Right atrium auricular region (tissue), 2 donors: ENCODE results near the gene MICAL2. TPM values are rescaled to one million over a fixed set of nuclear protein-coding genes. Genes with fewer than 3 reads are reported as not detected.

Source experiments
- DNase-seq: peaks from one replicate; pipeline ENCODE4 v3.0.0-alpha.2; 2019; ENCODE audit warnings: low spot score
- H3K27ac ChIP-seq, 2 donors: fragments of 200-600 bp; sonication (generic); 1 replicate in 1 of 2; 2 replicates in 1 of 2; pipeline ENCODE4 v1.5.1; 2016 to 2019
- H3K27me3 ChIP-seq, 2 donors: fragments of 200-600 bp; sonication (generic); one replicate each; pipeline versions ENCODE4 v1.5.1 to v1.6.0; 2017 to 2019
- H3K36me3 ChIP-seq: fragments of 200-600 bp; sonication (generic); one replicate; pipeline ENCODE4 v1.5.1; 2016
- H3K4me1 ChIP-seq, 2 donors: fragments of 200-600 bp; sonication (generic); one replicate each; pipeline versions ENCODE4 v1.5.1 to v1.6.0; 2017 to 2019
- H3K4me3 ChIP-seq, 2 donors: fragments of 200-600 bp; sonication (generic); 1 replicate in 1 of 2; 2 replicates in 1 of 2; pipeline ENCODE4 v1.5.1; 2017 to 2019; ENCODE audit warnings: mild to moderate bottlenecking in 1 of 2, moderate library complexity in 1 of 2
- H3K9me3 ChIP-seq, 2 donors: fragments of 200-600 bp; sonication (generic); one replicate each; pipeline ENCODE4 v1.5.1; 2019
- CTCF ChIP-seq, 2 donors: fragments of 200-600 bp; sonication (generic); IDR thresholded peaks; one replicate each; pipeline ENCODE4 v1.5.1; 2019; ENCODE audit warnings: antibody characterized with exemption in 2 of 2
- total RNA-seq, 2 donors: library from RNA; depleted of rRNA; stranded (reverse); fragments of >200 nt; gene quantifications; one replicate each; pipeline ENCODE4 v1.1.0, GENCODE V29; 2016

MICAL2 gene
- total RNA-seq, 2 donors from 2014 or later = 77.6 to 84.5 TPM

GRCh38 chr11:12155696-12156095 is 45.3 kb downstream of the MICAL2 start:
- H3K27me3 ChIP-seq = no peaks in the 10 kb centered on the region
- H3K36me3 ChIP-seq = peaks cover 16% of the 10 kb centered on the region
- no peaks in the 10 kb centered on the region for H3K9me3 ChIP-seq
- peaks cover 0 to 49% of the 10 kb centered on the region in 2 donors for H3K4me1 ChIP-seq
- H3K4me3 ChIP-seq = no peak overlapping the region
- no peak for DNase-seq
- H3K27ac ChIP-seq = peak overlapping the region; percentile 88 to 96
- no peak for TF ChIP-seq CTCF (IDR thresholded peaks at IDR 0.05)

GRCh38 chr11:12156301-12157140 is 46.1 kb downstream of the MICAL2 start:
- peaks cover 0 to 55% of the 10 kb centered on the region in 2 donors for H3K4me1 ChIP-seq
- no peaks in the 10 kb centered on the region for H3K27me3 ChIP-seq

GRCh38 chr11:12157241-12157661 is 46.9 kb downstream of the MICAL2 start:
- Histone ChIP-seq H3K36me3 (peaks cover 18% of the 10 kb centered on the region), H3K9me3 (no peaks in the 10 kb centered on the region), H3K27ac (peak overlapping the region; percentile 88 to 96), H3K27me3 (no peaks in the 10 kb centered on the region), H3K4me3 (no peak overlapping the region), H3K4me1 (peaks cover 0 to 63% of the 10 kb centered on the region in 2 donors)
- no peak for DNase-seq
- no peak for TF ChIP-seq CTCF (IDR thresholded peaks at IDR 0.05)

More at GRCh38 chr11:12156301-12157140, 46.1 kb downstream of the MICAL2 start:
- TF ChIP-seq CTCF (IDR thresholded peaks at IDR 0.05) = no peak
- peaks cover 16% of the 10 kb centered on the region for H3K36me3 ChIP-seq
- H3K27ac ChIP-seq = peak overlapping the region; percentile 88 to 96
- no peaks in the 10 kb centered on the region for H3K9me3 ChIP-seq
- peak; percentile 54 for DNase-seq
- H3K4me3 ChIP-seq = no peak overlapping the region

DNA sequence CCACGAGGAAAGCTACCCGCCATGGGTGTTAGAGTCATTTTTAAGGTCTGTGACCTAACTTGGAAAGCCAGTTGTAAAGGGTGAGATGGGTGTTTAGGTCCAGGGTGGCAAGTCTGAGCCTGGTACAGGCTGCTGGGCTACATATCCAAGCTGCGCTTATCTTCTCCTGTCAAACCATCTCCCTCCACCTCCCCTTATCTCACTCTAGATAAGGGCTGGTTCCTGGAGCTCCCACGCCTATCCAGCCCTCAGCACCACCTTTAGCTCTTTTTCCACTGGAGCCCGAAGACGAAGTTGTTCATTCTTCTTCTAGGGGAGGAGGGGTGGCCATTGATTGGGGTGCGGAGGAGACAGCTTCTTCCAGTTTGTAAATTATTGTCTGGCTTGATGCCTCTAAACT is 48.5 kb downstream of the MICAL2 start:
- Histone ChIP-seq H3K27me3 (no peaks in the 10 kb centered on the region), H3K4me1 (peaks cover 0 to 79% of the 10 kb centered on the region in 2 donors), H3K4me3 (no peak overlapping the region), H3K27ac (peak overlapping the region; percentile 88 to 96), H3K36me3 (peaks cover 16% of the 10 kb centered on the region), H3K9me3 (no peaks in the 10 kb centered on the region)
- peak; percentile 54 for DNase-seq
- no peak for TF ChIP-seq CTCF (IDR thresholded peaks at IDR 0.05)

DNA sequence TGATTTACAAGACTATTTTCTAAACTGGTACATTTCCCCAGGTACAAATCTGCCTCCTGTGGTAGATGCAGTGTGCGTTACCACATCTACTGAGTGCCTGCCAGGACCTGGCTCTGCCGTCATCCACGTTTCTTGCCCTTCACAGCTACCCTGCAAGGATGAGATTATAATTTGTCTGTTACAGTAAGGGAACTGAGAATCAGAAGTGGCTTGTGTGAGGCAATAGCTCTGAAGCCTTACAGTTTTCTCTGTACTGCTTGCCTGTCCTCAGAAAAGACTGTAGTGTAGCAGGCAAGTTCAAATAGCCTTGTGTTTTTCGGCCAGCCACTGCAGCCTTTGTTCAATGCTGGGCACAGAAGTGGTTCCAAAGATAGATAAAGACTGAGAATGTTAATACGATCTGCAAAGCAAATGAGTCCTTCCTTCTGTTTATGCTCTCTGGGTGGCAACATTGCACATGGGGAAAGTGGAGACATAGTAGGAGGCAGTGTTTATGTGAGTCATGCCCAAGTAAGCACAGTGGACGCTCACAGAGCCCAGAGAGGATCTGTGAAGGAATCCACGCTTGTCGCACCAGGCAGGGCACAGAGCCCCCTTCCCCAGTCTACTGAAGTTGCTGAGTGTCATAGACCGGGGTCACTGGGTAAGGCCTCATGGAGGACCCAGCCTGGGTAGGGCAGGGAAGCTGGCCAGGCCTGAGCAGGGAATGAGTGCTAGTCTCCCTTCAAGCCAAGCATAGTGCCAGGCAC is 49.1 kb downstream of the MICAL2 start:
- H3K27me3 ChIP-seq = no peaks in the 10 kb centered on the region
- H3K9me3 ChIP-seq = no peaks in the 10 kb centered on the region
- peaks cover 0 to 85% of the 10 kb centered on the region in 2 donors for H3K4me1 ChIP-seq
- H3K4me3 ChIP-seq = no peak overlapping the region
- H3K27ac ChIP-seq = peak overlapping the region; percentile 88 to 96
- DNase-seq = peak; percentile 68
- H3K36me3 ChIP-seq = peaks cover 14% of the 10 kb centered on the region
- no peak for TF ChIP-seq CTCF (IDR thresholded peaks at IDR 0.05)
